HG03354 (cell line): ENCODE results near the gene PHF1.

Source experiments
- ATAC-seq: cut with Tn5 transposase; IDR thresholded peaks from one replicate; pipeline ENCODE4 v1.9.1; 2021; ENCODE audit warnings: mild to moderate bottlenecking; ENCODE audit not compliant: unreplicated experiment, poor library complexity, severe bottlenecking

PHF1 gene

DNA sequence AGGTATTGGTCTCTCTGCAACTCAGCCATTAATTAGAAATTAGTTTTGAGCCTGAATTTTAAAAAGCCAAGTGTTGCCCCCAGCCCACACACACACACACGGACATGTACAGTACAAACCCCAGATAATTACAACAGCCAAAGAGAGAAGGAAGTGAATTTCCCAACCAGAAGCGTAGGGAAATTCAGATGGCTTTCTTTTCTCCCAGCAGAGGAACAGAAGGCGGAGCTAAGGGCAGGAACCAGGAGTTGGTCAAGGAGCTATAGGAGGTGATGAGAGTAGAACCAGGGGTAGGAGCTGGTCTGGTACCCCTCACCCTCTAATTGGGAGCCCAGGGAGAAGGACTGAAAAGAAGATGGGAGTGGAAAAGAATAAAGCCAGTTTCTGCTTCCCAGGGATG is 39.6 kb downstream of the PHF1 start:
- no peak for ATAC-seq

DNA sequence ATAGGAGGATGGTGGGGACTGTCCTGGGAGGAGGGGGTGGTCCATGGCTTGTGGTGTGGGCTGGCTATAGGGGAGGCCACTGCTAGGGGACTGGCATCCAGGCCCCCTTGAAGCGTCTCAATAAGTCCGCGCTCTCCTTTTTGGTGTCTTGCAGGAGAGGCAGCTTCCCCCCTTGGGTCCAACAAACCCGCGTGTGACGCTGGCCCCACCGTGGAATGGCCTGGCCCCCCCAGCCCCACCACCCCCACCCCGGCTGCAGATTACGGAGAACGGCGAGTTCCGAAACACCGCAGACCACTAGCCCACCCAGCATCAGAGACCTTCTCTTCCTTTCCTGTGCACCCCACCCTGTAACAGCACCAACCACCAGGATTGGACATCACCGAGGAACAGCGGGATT is 40.8 kb downstream of the PHF1 start:
- no peak for ATAC-seq

DNA sequence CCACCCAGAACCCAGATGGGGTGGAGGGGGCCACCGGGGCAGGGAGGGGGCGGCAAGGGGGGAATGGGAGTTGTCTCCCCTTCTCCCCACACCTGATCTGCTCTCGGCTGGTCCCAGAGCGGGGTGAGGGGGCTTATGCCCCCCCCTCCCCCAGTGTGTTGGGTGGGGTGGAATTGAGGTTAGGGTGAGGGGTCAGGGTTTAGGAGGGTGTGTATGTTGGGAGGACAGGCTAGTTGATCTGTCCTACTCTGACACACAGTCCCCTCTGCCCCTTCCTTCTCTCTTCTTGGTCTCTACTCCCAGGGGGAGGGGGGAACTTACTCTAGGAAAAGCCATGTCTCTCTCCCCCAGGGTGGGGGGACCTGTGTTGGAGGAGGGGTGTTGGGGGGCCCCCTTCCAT is 41.7 kb downstream of the PHF1 start:
- ATAC-seq, result no peak

DNA sequence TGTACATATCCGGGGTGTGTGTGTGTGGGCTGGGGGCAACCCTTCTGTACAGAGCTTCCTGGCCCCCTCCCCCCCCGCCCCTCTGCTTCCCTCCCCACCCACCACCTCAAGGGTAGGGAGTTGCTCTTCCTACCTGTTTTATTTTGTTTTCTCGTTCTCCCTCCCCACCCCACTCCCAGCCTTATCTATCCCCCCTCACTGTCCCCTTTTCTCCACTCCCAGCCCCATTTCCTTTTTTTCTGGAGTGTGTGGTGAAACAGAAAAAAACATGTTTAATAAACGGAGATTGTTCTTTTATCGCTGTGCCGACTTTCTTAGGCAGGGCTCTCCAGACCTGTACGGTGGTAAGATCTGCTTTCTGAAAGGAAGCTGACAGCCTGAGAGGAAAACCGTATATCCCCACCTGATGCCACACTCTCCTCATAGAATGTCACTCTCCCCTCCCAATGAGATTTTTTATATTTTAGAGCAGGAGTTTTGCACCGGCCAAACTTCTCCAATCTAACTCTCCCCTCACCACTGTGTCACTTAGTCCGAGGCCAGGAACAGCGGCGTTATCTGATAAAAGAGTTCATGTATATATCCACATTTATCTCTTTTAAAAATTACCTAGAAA is 42.7 kb downstream of the PHF1 start:
- ATAC-seq, result no peak

DNA sequence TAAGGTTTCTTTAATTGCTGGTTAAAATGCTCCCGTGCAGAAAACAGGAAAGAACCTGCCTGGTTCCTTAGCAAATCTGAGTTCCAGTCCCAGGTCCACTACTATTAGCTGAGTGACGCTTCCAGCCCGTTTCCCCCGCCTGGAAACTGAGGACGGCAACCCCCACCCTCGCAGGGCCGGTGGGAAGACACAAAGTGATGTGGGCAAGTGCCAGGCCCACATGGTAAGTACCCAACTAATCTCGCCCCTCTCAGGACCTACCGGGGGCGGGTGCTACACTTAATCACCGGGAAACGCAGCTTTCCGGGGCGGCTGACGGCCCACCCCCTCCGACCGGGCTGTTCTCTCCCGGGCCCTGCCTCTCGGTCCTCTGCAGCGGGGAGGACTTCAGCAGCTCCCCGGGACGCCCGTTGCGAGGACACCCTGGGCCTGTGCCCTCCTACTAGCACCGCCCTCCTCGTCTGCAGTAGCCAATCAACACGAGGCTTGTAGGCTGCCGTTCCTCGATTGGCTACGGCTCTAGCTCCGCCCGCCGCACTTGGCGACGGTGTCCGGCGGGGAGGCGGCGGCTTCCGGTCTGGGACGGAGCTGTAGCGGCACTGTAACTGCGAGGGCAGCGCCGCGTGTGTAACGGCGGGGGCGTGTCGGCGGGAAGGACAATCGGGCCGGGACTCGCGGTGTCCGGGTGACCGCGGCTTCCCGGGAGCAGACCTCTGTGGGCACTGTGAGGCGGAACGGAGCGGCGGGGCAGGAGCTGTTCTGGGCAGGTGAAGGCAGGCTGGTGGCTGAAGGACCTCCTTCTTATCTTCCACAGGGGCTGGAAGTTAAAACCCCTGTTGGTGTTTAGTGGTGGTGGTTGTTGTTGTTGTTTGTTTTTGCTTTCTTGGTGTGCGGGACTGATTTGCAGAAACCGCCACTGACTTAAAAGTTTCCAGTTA is 43.5 kb downstream of the PHF1 start, which contains the start of gene ZBTB9:
ZBTB9 (plus strand) TSS at position 568 of the 938 bp plus-strand sequence. CDS start 525 bp downstream, outside the sequence.
- ATAC-seq, result peak; percentile 98

DNA sequence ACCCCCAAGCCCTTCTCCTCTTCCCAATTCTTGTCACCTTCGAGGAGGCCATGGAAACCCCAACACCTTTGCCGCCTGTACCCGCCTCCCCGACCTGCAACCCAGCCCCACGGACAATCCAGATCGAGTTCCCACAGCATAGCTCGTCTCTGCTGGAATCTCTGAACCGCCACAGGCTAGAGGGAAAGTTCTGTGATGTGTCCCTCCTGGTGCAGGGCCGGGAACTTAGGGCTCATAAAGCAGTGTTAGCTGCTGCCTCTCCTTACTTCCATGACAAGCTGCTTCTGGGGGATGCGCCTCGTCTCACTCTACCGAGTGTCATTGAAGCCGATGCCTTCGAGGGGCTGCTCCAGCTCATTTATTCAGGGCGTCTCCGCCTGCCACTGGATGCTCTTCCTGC is 44.2 kb downstream of the PHF1 start:
- no peak for ATAC-seq

DNA sequence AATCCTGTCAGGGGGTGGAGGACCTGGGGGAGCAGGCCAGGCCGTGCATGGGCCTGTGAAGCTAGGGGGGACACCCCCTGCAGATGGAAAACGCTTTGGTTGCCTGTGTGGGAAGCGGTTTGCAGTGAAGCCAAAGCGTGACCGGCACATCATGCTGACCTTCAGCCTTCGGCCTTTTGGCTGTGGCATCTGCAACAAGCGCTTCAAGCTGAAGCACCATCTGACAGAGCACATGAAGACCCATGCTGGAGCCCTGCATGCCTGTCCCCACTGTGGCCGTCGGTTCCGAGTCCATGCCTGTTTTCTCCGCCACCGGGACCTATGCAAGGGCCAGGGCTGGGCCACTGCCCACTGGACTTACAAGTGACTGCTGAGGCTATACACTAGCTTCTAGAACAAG is 45.3 kb downstream of the PHF1 start:
- no peak for ATAC-seq

DNA sequence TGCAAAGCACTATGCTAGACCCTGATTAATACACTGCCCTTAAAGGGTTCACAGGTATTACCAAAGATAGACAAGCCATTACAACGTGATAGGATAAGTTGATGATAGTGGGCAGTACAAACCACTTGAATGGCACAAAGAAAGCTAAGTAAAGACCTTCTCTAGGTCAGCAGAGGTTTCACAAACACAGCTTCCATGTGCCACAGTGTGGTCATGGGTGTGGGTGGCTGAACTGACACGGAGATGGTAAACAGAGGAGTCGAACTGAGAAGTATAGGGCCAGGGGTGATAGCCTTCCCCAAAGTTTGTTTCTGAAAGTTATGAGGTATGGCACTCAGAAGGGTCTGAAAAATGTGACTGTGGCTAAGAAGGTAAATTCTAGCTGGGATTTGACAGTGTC is 47.9 kb downstream of the PHF1 start:
- no peak for ATAC-seq

DNA sequence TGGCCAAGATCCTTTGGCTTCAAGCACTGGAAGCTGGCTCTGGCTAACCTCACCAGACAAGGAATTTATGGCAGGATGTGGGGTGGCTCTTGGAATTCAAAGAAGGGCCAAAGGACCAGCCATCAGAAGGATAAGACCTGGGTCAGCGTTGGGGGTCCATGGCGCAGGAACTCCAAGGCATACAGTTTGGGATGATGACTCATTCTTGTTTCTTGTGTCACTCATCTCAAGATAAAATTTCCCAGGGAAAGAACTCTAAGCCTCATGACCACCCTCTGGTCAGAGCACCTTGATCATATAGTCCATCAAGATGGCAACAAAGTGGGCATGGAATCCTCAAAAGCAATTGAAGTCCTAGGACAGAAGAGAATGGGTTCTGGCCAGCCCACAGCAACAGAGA is 48.4 kb downstream of the PHF1 start:
- no peak for ATAC-seq
